Cardiac muscle cell (in vitro differentiated cells and primary cell): ENCODE measurements around the gene PRR5. TPM values are rescaled to one million over a fixed set of nuclear protein-coding genes. Genes with fewer than 3 reads are reported as not detected.

Source experiments
- DNase-seq, 2 donors: peaks; one replicate each; pipeline versions ENCODE4 v3.0.0 to v3.0.0-alpha.2; 2010 to 2017; ENCODE audit warnings: low read depth in 1 of 2, low spot score in 1 of 2
- H3K27ac ChIP-seq: fragments of 200-600 bp; sonication (generic); 2 replicates; pipeline ENCODE4 v1.5.1; 2016
- H3K27me3 ChIP-seq: fragments of 200-600 bp; sonication (generic); 2 replicates; pipeline ENCODE4 v1.6.0; 2016; ENCODE audit warnings: control low read depth
- H3K36me3 ChIP-seq: fragments of 200-600 bp; sonication (generic); 2 replicates; pipeline ENCODE4 v1.5.1; 2016; ENCODE audit warnings: control low read depth
- H3K4me1 ChIP-seq: fragments of 200-600 bp; sonication (generic); 2 replicates; pipeline ENCODE4 v1.8.1; 2017; ENCODE audit warnings: low read depth, mild to moderate bottlenecking, mixed run types
- H3K4me3 ChIP-seq: fragments of 200-600 bp; sonication (generic); 2 replicates; pipeline ENCODE4 v1.5.1; 2016; ENCODE audit warnings: mild to moderate bottlenecking
- H3K9me3 ChIP-seq: fragments of 200-600 bp; sonication (generic); 2 replicates; pipeline ENCODE4 v1.5.1; 2017; ENCODE audit warnings: low read depth, mild to moderate bottlenecking, control low read depth
- polyA plus RNA-seq: library from polyadenylated mRNA; unstranded; fragments of >200 nt; fragmentation: Nextera tagmentation; extraction: Ambion mirVana; gene quantifications from 2 replicates; pipeline ENCODE4 v1.2.1, GENCODE V29; 2016
- total RNA-seq: library from RNA; depleted of rRNA; stranded (reverse); fragments of >200 nt; gene quantifications from 2 replicates; pipeline ENCODE4 v1.2.3, GENCODE V29; 2016
- TF ChIP-seq, protein P1 (sequence below): IDR thresholded peaks from 2 replicates; pipeline ENCODE4 v1.5.1; 2012; ENCODE audit warnings: low read depth, mild to moderate bottlenecking, low read length

Gene PRR5
- total and polyA plus RNA-seq, 2 experiments from 2014 or later = 36.5 to 41.7 TPM

- Histone ChIP-seq H3K4me1 (no peaks in the 10 kb centered on the region), H3K36me3 (no peaks in the 10 kb centered on the region), H3K27me3 (no peaks in the 10 kb centered on the region), H3K4me3 (no peak overlapping the region), H3K27ac (no peak overlapping the region), H3K9me3 (no peaks in the 10 kb centered on the region)
- no peak for DNase-seq
- TF ChIP-seq, protein P1, sequence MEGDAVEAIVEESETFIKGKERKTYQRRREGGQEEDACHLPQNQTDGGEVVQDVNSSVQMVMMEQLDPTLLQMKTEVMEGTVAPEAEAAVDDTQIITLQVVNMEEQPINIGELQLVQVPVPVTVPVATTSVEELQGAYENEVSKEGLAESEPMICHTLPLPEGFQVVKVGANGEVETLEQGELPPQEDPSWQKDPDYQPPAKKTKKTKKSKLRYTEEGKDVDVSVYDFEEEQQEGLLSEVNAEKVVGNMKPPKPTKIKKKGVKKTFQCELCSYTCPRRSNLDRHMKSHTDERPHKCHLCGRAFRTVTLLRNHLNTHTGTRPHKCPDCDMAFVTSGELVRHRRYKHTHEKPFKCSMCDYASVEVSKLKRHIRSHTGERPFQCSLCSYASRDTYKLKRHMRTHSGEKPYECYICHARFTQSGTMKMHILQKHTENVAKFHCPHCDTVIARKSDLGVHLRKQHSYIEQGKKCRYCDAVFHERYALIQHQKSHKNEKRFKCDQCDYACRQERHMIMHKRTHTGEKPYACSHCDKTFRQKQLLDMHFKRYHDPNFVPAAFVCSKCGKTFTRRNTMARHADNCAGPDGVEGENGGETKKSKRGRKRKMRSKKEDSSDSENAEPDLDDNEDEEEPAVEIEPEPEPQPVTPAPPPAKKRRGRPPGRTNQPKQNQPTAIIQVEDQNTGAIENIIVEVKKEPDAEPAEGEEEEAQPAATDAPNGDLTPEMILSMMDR = no peak
Observed at GRCh38 chr22:44691796-44692661, 10.0 kb upstream of the PRR5 start.

- no peaks in the 10 kb centered on the region for H3K27me3 ChIP-seq
- H3K4me3 ChIP-seq = no peak overlapping the region
- no peaks in the 10 kb centered on the region for H3K36me3 ChIP-seq
- no peak for DNase-seq
- TF ChIP-seq, protein P1 = no peak
- H3K4me1 ChIP-seq = no peaks in the 10 kb centered on the region
- H3K9me3 ChIP-seq = no peaks in the 10 kb centered on the region
- H3K27ac ChIP-seq = no peak overlapping the region
Observed at GRCh38 chr22:44692662-44693007, 9.4 kb upstream of the PRR5 start.

DNA sequence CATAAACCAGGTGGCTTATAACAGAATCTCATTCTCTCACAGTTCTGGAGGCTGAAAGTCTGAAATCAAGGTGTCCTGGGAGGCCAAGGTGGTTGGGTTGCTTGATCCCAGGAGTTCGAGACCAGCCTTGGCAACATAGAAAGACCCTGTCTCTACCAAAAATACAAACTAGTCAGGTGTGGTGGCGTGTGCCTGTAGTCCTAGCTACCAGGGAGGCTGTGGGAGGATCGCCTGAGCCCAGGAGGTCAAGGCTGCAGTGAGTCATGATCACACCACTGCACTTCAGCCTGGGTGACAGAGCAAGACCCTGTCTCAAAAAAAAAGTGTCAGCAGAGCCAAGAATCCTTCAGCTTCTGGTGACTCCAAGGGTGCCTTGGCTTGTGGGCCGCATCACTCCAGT is 8.9 kb upstream of the PRR5 start:
- Histone ChIP-seq H3K9me3 (no peaks in the 10 kb centered on the region), H3K27me3 (no peaks in the 10 kb centered on the region), H3K27ac (no peak overlapping the region), H3K4me3 (no peak overlapping the region), H3K36me3 (no peaks in the 10 kb centered on the region), H3K4me1 (peaks cover 1% of the 10 kb centered on the region)
- no peak for DNase-seq
- TF ChIP-seq, protein P1 = no peak

DNA sequence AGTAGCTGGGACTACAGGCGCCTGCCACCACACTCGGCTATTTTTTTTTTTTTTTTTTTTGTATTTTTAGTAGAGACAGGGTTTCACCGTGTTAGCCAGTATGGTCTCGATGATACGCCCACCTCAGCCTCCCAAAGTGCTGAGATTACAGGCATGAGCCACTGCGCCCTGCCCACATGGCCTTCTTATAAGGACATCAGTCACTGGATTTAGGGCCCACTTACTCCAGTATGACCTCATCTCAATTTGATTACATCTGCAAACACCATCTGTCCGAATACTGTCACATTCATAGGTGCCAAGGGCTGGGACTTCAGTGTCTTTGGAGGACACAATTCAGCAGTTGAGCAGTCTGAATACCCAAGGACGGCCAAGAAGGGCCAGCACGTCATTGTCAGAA is 8.2 kb upstream of the PRR5 start:
- Histone ChIP-seq H3K9me3 (no peaks in the 10 kb centered on the region), H3K4me3 (no peak overlapping the region), H3K4me1 (peaks cover 7% of the 10 kb centered on the region), H3K27ac (no peak overlapping the region), H3K27me3 (no peaks in the 10 kb centered on the region), H3K36me3 (no peaks in the 10 kb centered on the region)
- DNase-seq = no peak
- TF ChIP-seq, protein P1 = no peak

- peak overlapping the region; percentile 83 for H3K27ac ChIP-seq
- no peaks in the 10 kb centered on the region for H3K9me3 ChIP-seq
- TF ChIP-seq, protein P1 = peak; percentile 95
- peak; percentile 78 to 85 for DNase-seq
- no peak overlapping the region for H3K4me3 ChIP-seq
- no peaks in the 10 kb centered on the region for H3K27me3 ChIP-seq
- H3K4me1 ChIP-seq = peaks cover 14% of the 10 kb centered on the region
- no peaks in the 10 kb centered on the region for H3K36me3 ChIP-seq
Observed at GRCh38 chr22:44697423-44698141, 4.4 kb upstream of the PRR5 start.
